GM12892 (cell line): ENCODE measurements around the gene OXCT2.

ENCODE experiments used
- POLR2A ChIP-seq: IDR thresholded peaks from 2 replicates; pipeline ENCODE4 v1.6.1; 2011; ENCODE audit warnings: low read depth, low read length, control low read depth
- POLR2AphosphoS5 ChIP-seq: IDR thresholded peaks from 2 replicates; pipeline ENCODE4 v1.6.1; 2011; ENCODE audit warnings: low read depth, low read length, control low read depth
- TAF1 ChIP-seq: IDR thresholded peaks from 2 replicates; pipeline ENCODE4 v1.6.1; 2011; ENCODE audit warnings: low read depth, mild to moderate bottlenecking, control low read depth, low read length, borderline replicate concordance

- TF ChIP-seq POLR2AphosphoS5 (no peak), POLR2A (no peak), TAF1 (no peak)
These were observed 26.0 kb downstream of the OXCT2 start for GRCh38 chr1:39745016-39745670.
